Liver (tissue), 3 donors: ENCODE measurements around the gene CHAF1B.

Experiments
- CTCF ChIP-seq: fragments of 150-350 bp; IDR thresholded peaks from 2 replicates; pipeline ENCODE4 v1.5.1; 2017; ENCODE audit warnings: improper control_type of control experiment, low read depth, low read length; ENCODE audit not compliant: missing input control
- EGR1 ChIP-seq, 2 donors: IDR thresholded peaks; 2 replicates each; pipeline ENCODE4 v1.6.1; 2016 to 2018; ENCODE audit warnings: antibody characterized with exemption in 2 of 2, low read depth in 2 of 2
- FOXA1 ChIP-seq: IDR thresholded peaks from 2 replicates; pipeline ENCODE4 v1.6.1; 2016; ENCODE audit warnings: antibody characterized with exemption
- TF ChIP-seq, protein P1 (sequence below): IDR thresholded peaks from 2 replicates; pipeline ENCODE4 v1.6.1; 2016; ENCODE audit warnings: antibody characterized with exemption, mild to moderate bottlenecking
- TF ChIP-seq, protein P2 (sequence below): IDR thresholded peaks from 2 replicates; pipeline ENCODE4 v1.6.1; 2016; ENCODE audit warnings: antibody characterized with exemption
- donor health status: healthy.
- donor health status: healthy.

DNA sequence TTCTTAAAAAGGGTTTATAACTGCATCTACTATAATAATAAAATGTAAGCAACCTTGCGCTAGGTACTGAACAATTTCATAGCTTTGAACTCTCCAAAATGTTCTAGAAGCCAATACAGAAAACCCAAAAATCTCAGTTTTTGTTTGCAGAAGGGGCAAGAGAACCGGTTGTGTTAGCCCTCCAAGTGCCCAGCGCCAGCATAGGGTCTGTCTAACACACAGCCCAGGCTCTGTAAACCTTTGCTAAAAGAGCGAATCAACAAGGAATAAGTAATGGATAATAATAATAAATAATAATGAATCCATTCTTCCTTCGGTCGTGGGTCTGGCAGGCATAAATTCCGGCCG is 333 bp upstream of the CHAF1B start:
- no peak for TF ChIP-seq CTCF
- no peak for TF ChIP-seq EGR1 (IDR thresholded peaks at IDR 0.05; ENCODE audit: low read depth in 2 of 2)
- TF ChIP-seq FOXA1: no peak
- TF ChIP-seq, protein P1, sequence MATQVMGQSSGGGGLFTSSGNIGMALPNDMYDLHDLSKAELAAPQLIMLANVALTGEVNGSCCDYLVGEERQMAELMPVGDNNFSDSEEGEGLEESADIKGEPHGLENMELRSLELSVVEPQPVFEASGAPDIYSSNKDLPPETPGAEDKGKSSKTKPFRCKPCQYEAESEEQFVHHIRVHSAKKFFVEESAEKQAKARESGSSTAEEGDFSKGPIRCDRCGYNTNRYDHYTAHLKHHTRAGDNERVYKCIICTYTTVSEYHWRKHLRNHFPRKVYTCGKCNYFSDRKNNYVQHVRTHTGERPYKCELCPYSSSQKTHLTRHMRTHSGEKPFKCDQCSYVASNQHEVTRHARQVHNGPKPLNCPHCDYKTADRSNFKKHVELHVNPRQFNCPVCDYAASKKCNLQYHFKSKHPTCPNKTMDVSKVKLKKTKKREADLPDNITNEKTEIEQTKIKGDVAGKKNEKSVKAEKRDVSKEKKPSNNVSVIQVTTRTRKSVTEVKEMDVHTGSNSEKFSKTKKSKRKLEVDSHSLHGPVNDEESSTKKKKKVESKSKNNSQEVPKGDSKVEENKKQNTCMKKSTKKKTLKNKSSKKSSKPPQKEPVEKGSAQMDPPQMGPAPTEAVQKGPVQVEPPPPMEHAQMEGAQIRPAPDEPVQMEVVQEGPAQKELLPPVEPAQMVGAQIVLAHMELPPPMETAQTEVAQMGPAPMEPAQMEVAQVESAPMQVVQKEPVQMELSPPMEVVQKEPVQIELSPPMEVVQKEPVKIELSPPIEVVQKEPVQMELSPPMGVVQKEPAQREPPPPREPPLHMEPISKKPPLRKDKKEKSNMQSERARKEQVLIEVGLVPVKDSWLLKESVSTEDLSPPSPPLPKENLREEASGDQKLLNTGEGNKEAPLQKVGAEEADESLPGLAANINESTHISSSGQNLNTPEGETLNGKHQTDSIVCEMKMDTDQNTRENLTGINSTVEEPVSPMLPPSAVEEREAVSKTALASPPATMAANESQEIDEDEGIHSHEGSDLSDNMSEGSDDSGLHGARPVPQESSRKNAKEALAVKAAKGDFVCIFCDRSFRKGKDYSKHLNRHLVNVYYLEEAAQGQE: no peak
- TF ChIP-seq, protein P2, sequence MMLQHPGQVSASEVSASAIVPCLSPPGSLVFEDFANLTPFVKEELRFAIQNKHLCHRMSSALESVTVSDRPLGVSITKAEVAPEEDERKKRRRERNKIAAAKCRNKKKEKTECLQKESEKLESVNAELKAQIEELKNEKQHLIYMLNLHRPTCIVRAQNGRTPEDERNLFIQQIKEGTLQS: no peak
